K562 (cell line): ENCODE data around the gene CD68.

ENCODE experiments used
- CHD1 ChIP-seq: fragments of 200-600 bp; sonication (generic); IDR thresholded peaks from one replicate; pipeline ENCODE4 v1.6.1; 2012; ENCODE audit warnings: mild to moderate bottlenecking, moderate library complexity, low read length, inconsistent platforms
- CREB1 ChIP-seq, 2 experiments: sonication (generic) in 1 of 2; formaldehyde crosslinking in 1 of 2; IDR thresholded peaks; 2 replicates each; pipeline versions ENCODE4 v1.6.1 to v1.8.0; 2012 to 2022; ENCODE audit warnings: inconsistent platforms in 1 of 2, mild to moderate bottlenecking in 1 of 2, missing genetic modification reagents in 1 of 2, moderate library complexity in 1 of 2
- EZH2 ChIP-seq: IDR thresholded peaks from 2 replicates; pipeline ENCODE4 v1.6.1; 2012; ENCODE audit warnings: low read depth, mild to moderate bottlenecking, inconsistent platforms, low read length, borderline replicate concordance
- FOXM1 ChIP-seq, 2 experiments: fragments of 450-650 bp in 1 of 2; sonication (generic) in 1 of 2; formaldehyde crosslinking in 1 of 2; IDR thresholded peaks; 2 replicates each; pipeline versions ENCODE4 v1.6.1 to v1.9.0; 2017 to 2022; ENCODE audit warnings: low read depth in 2 of 2, mild to moderate bottlenecking in 2 of 2, missing genetic modification reagents in 1 of 2, moderate library complexity in 1 of 2
- MCM7 ChIP-seq, 2 experiments: fragments of 450-650 bp; IDR thresholded peaks; 2 replicates each; pipeline ENCODE4 v1.6.1; 2016 to 2018
- RAD21 ChIP-seq, 2 experiments: fragments of 250-450 bp in 1 of 2; fragments of 450-650 bp in 1 of 2; sonication (Bioruptor Pico) in 1 of 2; formaldehyde crosslinking in 1 of 2; IDR thresholded peaks in 1 of 2; conservative IDR thresholded peaks in 1 of 2; 2 replicates each; pipeline versions ENCODE4 v1.4.0 to v1.8.0; 2020 to 2022; ENCODE audit warnings: mild to moderate bottlenecking in 2 of 2, moderate library complexity in 1 of 2
- RFX5 ChIP-seq: IDR thresholded peaks from 2 replicates; pipeline ENCODE4 v1.6.1; 2011; ENCODE audit warnings: low read depth, mild to moderate bottlenecking, improper control_type of control experiment, low read length
- TEAD4 ChIP-seq, 2 experiments: sonication (generic) in 1 of 2; formaldehyde crosslinking in 1 of 2; IDR thresholded peaks; 2 replicates each; pipeline versions ENCODE4 v1.6.1 to v1.8.0; 2012 to 2022; ENCODE audit warnings: borderline replicate concordance in 1 of 2, inconsistent platforms in 1 of 2, low read length in 1 of 2, mild to moderate bottlenecking in 1 of 2, missing genetic modification reagents in 1 of 2
- ZBTB8A ChIP-seq: fragments of 450-650 bp; IDR thresholded peaks from 2 replicates; pipeline ENCODE4 v1.6.1; 2018; ENCODE audit warnings: mild to moderate bottlenecking, moderate library complexity; ENCODE audit not compliant: partially characterized antibody
- ZC3H4 ChIP-seq: sonication (generic); formaldehyde crosslinking; IDR thresholded peaks from 2 replicates; pipeline ENCODE4 v1.9.0; 2021; ENCODE audit warnings: missing genetic modification reagents, borderline replicate concordance
- ZNF77 ChIP-seq: fragments of 250-450 bp; sonication (Bioruptor Pico); IDR thresholded peaks from 2 replicates; pipeline ENCODE4 v1.5.0; 2020
- TF ChIP-seq, protein P1 (sequence below), 3 experiments: IDR thresholded peaks in 2 of 3; conservative IDR thresholded peaks in 1 of 3; 2 replicates each; pipeline ENCODE4 v1.5.1; 2011 to 2012; ENCODE audit warnings: low read length in 3 of 3, mild to moderate bottlenecking in 3 of 3, control low read depth in 2 of 3, improper control_type of control experiment in 1 of 3, inconsistent platforms in 1 of 3, low read depth in 1 of 3, mixed read lengths in 1 of 3, moderate library complexity in 1 of 3; ENCODE audit not compliant: insufficient read depth in 2 of 3
- TF ChIP-seq, protein P2 (sequence below): sonication (generic); formaldehyde crosslinking; IDR thresholded peaks from 2 replicates; pipeline ENCODE4 v1.8.0; 2022; ENCODE audit warnings: mild to moderate bottlenecking, missing genetic modification reagents
- TF ChIP-seq, protein P3 (sequence below): fragments of 450-650 bp; formaldehyde crosslinking; IDR thresholded peaks from 2 replicates; pipeline ENCODE4 v1.4.0; 2020; ENCODE audit warnings: mild to moderate bottlenecking, moderate library complexity

DNA sequence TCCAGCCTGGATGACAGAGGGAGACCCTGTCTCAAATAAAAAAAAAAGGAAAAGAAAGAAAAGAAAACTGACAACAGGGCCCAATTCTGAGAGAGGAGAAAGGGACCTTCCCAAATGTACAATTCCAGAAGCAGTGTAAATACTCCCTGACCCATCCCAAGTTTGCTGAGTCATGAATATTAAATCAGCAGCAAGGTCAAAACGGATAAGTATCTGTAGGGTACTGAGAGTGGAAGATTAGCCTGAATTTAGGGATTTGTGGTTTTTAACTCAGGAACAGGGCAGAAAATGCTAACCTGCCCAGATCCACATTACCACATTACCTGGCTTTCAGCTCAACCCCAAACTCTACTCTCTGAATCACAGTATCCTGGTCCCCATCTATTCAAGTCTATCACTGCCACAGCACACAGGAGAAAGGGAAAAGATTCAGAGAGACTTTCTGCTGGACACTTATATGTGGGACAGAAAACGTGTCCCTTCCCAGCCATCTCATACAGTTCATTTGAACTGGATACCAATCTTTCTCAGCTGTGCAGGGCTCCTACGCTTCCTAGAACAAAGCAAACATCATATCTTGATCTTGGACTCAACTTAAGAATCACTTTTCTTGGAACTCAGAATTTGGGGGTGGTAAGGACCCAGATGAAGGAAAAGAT lies 32.3 kb downstream of the CD68 start:
- TF ChIP-seq, protein P1, sequence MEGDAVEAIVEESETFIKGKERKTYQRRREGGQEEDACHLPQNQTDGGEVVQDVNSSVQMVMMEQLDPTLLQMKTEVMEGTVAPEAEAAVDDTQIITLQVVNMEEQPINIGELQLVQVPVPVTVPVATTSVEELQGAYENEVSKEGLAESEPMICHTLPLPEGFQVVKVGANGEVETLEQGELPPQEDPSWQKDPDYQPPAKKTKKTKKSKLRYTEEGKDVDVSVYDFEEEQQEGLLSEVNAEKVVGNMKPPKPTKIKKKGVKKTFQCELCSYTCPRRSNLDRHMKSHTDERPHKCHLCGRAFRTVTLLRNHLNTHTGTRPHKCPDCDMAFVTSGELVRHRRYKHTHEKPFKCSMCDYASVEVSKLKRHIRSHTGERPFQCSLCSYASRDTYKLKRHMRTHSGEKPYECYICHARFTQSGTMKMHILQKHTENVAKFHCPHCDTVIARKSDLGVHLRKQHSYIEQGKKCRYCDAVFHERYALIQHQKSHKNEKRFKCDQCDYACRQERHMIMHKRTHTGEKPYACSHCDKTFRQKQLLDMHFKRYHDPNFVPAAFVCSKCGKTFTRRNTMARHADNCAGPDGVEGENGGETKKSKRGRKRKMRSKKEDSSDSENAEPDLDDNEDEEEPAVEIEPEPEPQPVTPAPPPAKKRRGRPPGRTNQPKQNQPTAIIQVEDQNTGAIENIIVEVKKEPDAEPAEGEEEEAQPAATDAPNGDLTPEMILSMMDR (IDR thresholded peaks at IDR 0.05 in 2 of 3, conservative IDR thresholded peaks at IDR 0.05 in 1 of 3; ENCODE audit: insufficient read depth in 2 of 3, low read depth in 1 of 3, low read length in 3 of 3) = no peak
- TF ChIP-seq RFX5 = no peak
- TF ChIP-seq CREB1 (IDR thresholded peaks at IDR 0.05) = no peak
- TF ChIP-seq CREB1 (CRISPR knock-in tag; IDR thresholded peaks at IDR 0.05) = no peak
- TF ChIP-seq RAD21 (CRISPR knock-in tag; conservative IDR thresholded peaks at IDR 0.05 in 1 of 2, IDR thresholded peaks at IDR 0.05 in 1 of 2) = no peak
- TF ChIP-seq, protein P2, sequence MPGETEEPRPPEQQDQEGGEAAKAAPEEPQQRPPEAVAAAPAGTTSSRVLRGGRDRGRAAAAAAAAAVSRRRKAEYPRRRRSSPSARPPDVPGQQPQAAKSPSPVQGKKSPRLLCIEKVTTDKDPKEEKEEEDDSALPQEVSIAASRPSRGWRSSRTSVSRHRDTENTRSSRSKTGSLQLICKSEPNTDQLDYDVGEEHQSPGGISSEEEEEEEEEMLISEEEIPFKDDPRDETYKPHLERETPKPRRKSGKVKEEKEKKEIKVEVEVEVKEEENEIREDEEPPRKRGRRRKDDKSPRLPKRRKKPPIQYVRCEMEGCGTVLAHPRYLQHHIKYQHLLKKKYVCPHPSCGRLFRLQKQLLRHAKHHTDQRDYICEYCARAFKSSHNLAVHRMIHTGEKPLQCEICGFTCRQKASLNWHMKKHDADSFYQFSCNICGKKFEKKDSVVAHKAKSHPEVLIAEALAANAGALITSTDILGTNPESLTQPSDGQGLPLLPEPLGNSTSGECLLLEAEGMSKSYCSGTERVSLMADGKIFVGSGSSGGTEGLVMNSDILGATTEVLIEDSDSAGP = no peak
- TF ChIP-seq ZC3H4 (CRISPR knock-in tag) = no peak
- TF ChIP-seq CHD1 = no peak
- TF ChIP-seq TEAD4 (IDR thresholded peaks at IDR 0.05; ENCODE audit: low read length) = peak; percentile 29; the same call in 1 of the 2 replicates
- no peak for TF ChIP-seq TEAD4 (CRISPR knock-in tag; IDR thresholded peaks at IDR 0.05; ENCODE audit: borderline replicate concordance)
- no peak for TF ChIP-seq ZBTB8A
- TF ChIP-seq EZH2 = no peak
- TF ChIP-seq ZNF77 (CRISPR knock-in tag) = no peak
- TF ChIP-seq, protein P3, sequence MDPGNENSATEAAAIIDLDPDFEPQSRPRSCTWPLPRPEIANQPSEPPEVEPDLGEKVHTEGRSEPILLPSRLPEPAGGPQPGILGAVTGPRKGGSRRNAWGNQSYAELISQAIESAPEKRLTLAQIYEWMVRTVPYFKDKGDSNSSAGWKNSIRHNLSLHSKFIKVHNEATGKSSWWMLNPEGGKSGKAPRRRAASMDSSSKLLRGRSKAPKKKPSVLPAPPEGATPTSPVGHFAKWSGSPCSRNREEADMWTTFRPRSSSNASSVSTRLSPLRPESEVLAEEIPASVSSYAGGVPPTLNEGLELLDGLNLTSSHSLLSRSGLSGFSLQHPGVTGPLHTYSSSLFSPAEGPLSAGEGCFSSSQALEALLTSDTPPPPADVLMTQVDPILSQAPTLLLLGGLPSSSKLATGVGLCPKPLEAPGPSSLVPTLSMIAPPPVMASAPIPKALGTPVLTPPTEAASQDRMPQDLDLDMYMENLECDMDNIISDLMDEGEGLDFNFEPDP (CRISPR knock-in tag) = no peak
- no peak for TF ChIP-seq MCM7 (IDR thresholded peaks at IDR 0.05)
- TF ChIP-seq FOXM1 (IDR thresholded peaks at IDR 0.05; ENCODE audit: low read depth) = no peak
- no peak for TF ChIP-seq FOXM1 (CRISPR knock-in tag; IDR thresholded peaks at IDR 0.05; ENCODE audit: low read depth)
